HFFc6 (cell line): ENCODE results near the gene CCL13. TPM values are rescaled to one million over a fixed set of nuclear protein-coding genes. Genes with fewer than 3 reads are reported as not detected.

Source experiments
- DNase-seq: peaks from one replicate; pipeline ENCODE4 v3.0.0-alpha.2; 2018
- H3K27ac Mint-ChIP-seq: 2 replicates; pipeline ENCODE4 v1.8.0; 2020; ENCODE audit warnings: mild to moderate bottlenecking, mixed read lengths
- H3K27me3 Mint-ChIP-seq: 2 replicates; pipeline ENCODE4 v1.8.0; 2021; ENCODE audit warnings: mild to moderate bottlenecking, moderate library complexity, mixed read lengths; ENCODE audit not compliant: insufficient read depth
- H3K36me3 Mint-ChIP-seq: 2 replicates; pipeline ENCODE4 v1.8.0; 2021; ENCODE audit warnings: low read depth, mixed read lengths
- H3K4me1 Mint-ChIP-seq: 2 replicates; pipeline ENCODE4 v1.8.0; 2020; ENCODE audit warnings: low read depth, mixed read lengths
- H3K4me3 Mint-ChIP-seq: 2 replicates; pipeline ENCODE4 v1.8.0; 2020; ENCODE audit warnings: mild to moderate bottlenecking, moderate library complexity, mixed read lengths
- H3K9me3 Mint-ChIP-seq: 2 replicates; pipeline ENCODE4 v1.8.0; 2020; ENCODE audit warnings: mild to moderate bottlenecking, mixed read lengths
- total RNA-seq, 6 experiments: library from RNA; stranded (reverse); fragmentation: NEBNext Ultra II Directional; extraction: Animal tissue kit (Norgen Biotek cat#: 25700); gene quantifications; 2 replicates in 1 of 6; 3 replicates in 5 of 6; pipeline ENCODE4 v1.2.3, GENCODE V29; 2021
- TF ChIP-seq, protein P1 (sequence below): fragments of 200-600 bp; sonication (generic); IDR thresholded peaks from 2 replicates; pipeline ENCODE4 v1.5.0; 2021; ENCODE audit warnings: antibody characterized with exemption, mild to moderate bottlenecking

CCL13 gene
- total RNA-seq, 6 experiments from 2014 or later, result not detected

DNA sequence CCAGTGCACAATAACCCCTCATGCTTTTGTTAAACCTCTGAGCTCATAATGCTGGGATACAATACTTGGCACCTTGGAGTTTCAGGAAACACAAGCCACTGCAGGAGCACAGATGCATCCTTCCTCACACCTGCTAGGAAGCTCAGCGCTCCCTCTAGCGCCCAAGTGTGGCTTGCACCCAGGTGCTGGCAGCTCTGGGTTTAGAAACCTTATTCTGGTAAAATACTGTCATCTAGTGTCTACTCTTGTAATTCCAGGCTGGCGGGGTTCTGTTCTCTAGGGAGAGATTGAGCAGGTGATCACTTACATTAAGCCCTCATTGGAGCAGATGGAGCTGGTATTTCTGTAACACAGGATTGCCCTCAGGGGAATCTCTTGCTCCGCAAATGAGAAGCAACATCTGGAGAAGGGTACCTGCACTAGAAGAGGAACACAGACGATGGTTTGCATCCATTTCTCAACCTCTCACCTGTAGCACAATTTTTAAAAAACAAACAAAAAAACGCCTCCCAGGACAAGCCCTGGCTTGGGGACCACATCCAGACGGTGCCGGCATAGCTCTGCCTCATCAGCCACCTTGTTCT lies 5.3 kb downstream of the CCL13 start:
- TF ChIP-seq, protein P1, sequence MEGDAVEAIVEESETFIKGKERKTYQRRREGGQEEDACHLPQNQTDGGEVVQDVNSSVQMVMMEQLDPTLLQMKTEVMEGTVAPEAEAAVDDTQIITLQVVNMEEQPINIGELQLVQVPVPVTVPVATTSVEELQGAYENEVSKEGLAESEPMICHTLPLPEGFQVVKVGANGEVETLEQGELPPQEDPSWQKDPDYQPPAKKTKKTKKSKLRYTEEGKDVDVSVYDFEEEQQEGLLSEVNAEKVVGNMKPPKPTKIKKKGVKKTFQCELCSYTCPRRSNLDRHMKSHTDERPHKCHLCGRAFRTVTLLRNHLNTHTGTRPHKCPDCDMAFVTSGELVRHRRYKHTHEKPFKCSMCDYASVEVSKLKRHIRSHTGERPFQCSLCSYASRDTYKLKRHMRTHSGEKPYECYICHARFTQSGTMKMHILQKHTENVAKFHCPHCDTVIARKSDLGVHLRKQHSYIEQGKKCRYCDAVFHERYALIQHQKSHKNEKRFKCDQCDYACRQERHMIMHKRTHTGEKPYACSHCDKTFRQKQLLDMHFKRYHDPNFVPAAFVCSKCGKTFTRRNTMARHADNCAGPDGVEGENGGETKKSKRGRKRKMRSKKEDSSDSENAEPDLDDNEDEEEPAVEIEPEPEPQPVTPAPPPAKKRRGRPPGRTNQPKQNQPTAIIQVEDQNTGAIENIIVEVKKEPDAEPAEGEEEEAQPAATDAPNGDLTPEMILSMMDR, result peak; percentile 99
- Mint-ChIP-seq H3K4me1 (no peaks in the 10 kb centered on the region), H3K36me3 (no peaks in the 10 kb centered on the region), H3K27me3 (peaks cover 9% of the 10 kb centered on the region), H3K9me3 (no peaks in the 10 kb centered on the region), H3K27ac (no peak overlapping the region), H3K4me3 (no peak overlapping the region)
- DNase-seq, result peak; percentile 86

GRCh38 chr17:34363183-34363661 lies 6.9 kb downstream of the CCL13 start, which contains the start of gene CCL1:
CCL1 (minus strand) TSS chr17:34363233; CDS start chr17:34363161, 72 bp downstream.
- H3K27ac Mint-ChIP-seq, result no peak within 1 kb of the TSS
- no peaks in the 10 kb centered on the region for H3K9me3 Mint-ChIP-seq
- H3K27me3 Mint-ChIP-seq, result peaks cover 12% of the 10 kb centered on the region
- DNase-seq, result no peak
- TF ChIP-seq, protein P1, result no peak
- no peaks in the 10 kb centered on the region for H3K36me3 Mint-ChIP-seq
- no peaks in the 10 kb centered on the region for H3K4me1 Mint-ChIP-seq
- no peak within 1 kb of the TSS for H3K4me3 Mint-ChIP-seq

DNA sequence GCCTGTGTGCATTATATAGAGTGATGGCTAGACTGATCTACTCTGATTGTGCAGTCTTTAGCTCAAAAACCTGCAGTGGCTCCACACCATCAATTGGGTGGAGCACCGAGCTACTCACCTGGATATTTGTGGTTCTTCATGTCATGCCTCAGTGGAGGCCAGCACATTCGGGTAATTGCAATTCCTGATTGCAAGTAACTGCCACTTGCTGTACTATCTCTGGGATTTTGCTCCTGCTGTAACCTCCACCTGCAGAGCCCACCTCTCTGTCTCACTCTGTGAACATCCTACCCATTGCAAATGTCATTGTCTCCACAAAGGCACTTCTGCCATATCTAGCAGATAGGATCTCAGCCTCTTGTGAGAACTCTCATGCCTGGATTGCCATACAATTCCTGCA lies 8.5 kb downstream of the CCL13 start:
- TF ChIP-seq, protein P1, result no peak

DNA sequence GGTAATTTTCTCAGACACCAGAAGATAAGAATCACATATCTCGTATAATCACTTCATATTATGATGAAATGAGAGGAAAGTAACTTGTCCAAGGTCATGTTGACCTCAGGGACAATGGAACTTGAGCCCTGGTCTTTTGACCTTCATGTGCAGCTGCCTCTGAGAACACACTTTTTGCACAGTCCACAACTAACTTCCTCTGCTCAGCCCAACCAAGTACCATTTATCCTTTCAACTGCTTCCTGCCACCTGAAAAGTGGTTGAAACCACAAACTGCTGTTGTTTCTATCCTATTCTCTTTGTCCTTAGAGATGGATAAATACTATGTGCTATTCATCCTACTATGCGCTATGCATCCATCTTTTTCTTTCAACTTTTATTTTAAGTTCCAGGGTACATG lies 9.1 kb downstream of the CCL13 start:
- Mint-ChIP-seq H3K27ac (no peak overlapping the region), H3K27me3 (peaks cover 13% of the 10 kb centered on the region; the same call in 1 of the 2 replicates), H3K4me1 (no peaks in the 10 kb centered on the region), H3K36me3 (no peaks in the 10 kb centered on the region), H3K9me3 (no peaks in the 10 kb centered on the region), H3K4me3 (no peak overlapping the region)
- TF ChIP-seq, protein P1, result no peak
- no peak for DNase-seq

More for the DNA sequence above, 8.5 kb downstream of the CCL13 start:
- Mint-ChIP-seq H3K4me3 (no peak overlapping the region), H3K27me3 (peaks cover 14% of the 10 kb centered on the region; the same call in 1 of the 2 replicates), H3K36me3 (no peaks in the 10 kb centered on the region), H3K9me3 (no peaks in the 10 kb centered on the region), H3K4me1 (no peaks in the 10 kb centered on the region), H3K27ac (no peak overlapping the region)
- no peak for DNase-seq

- H3K9me3 Mint-ChIP-seq, result no peaks in the 10 kb centered on the region
- H3K4me3 Mint-ChIP-seq, result no peak overlapping the region
- H3K36me3 Mint-ChIP-seq, result no peaks in the 10 kb centered on the region
- H3K27me3 Mint-ChIP-seq, result peaks cover 14% of the 10 kb centered on the region; the same call in 1 of the 2 replicates
- TF ChIP-seq, protein P1, result no peak
- DNase-seq, result no peak
- H3K27ac Mint-ChIP-seq, result no peak overlapping the region
- peaks cover 5% of the 10 kb centered on the region; the same call in 1 of the 2 replicates for H3K4me1 Mint-ChIP-seq
These were observed 9.7 kb downstream of the CCL13 start for GRCh38 chr17:34366010-34366409.
